Endothelial cell of umbilical vein (primary cell): ENCODE measurements around the gene SLC25A27. TPM values are rescaled to one million over a fixed set of nuclear protein-coding genes. Genes with fewer than 3 reads are reported as not detected.

Experiments
- BruUV-seq: library from RNA; stranded (reverse); fragments of 400-500 nt; replicated peaks from 2 replicates; lab custom pipeline; 2021; lab: Mats Ljungman, UMichigan
- CTCF ChIA-PET: fragments of 300-600, 350-600 bp; sonication (Branson Sonifier 250); formaldehyde crosslinking; loops from one replicate; lab custom pipeline; 2021; ENCODE audit warnings: antibody characterized with exemption, inconsistent platforms; lab: Charles Lee
- POLR2A ChIA-PET: fragments of 300-600, 350-600 bp; sonication (Branson Sonifier 250); formaldehyde crosslinking; loops from one replicate; lab custom pipeline; 2021; ENCODE audit warnings: antibody characterized with exemption, inconsistent platforms; lab: Charles Lee
- DNase-seq: peaks from one replicate; pipeline ENCODE4 v3.0.0-alpha.2; 2011; ENCODE audit warnings: low read depth, low spot score
- FAIRE-seq: peaks from 2 replicates; lab custom pipeline; 2011; peaks lifted over from hg19 to GRCh38; lab: Jason Lieb, UNC
- H2AFZ ChIP-seq: 2 replicates; pipeline ENCODE4 v1.6.0; 2012; ENCODE audit warnings: low read depth, low read length, control low read depth, inconsistent platforms
- H3K27ac ChIP-seq: 2 replicates; pipeline ENCODE4 v1.5.1; 2011; ENCODE audit warnings: low read depth, mild to moderate bottlenecking, control low read depth, low read length, moderate library complexity; ENCODE audit not compliant: insufficient read depth
- H3K27me3 ChIP-seq, 2 experiments: 2 replicates each; pipeline versions ENCODE4 v1.6.0 to v1.6.1; 2011; ENCODE audit warnings: low read length in 2 of 2, mixed read lengths in 1 of 2; ENCODE audit not compliant: control insufficient read depth in 2 of 2, insufficient read depth in 2 of 2
- H3K36me3 ChIP-seq, 2 experiments: 2 replicates in 1 of 2; 3 replicates in 1 of 2; pipeline ENCODE4 v1.5.1; 2011; ENCODE audit warnings: low read length in 2 of 2, mild to moderate bottlenecking in 1 of 2, moderate library complexity in 1 of 2; ENCODE audit not compliant: control insufficient read depth in 2 of 2, insufficient read depth in 2 of 2; ENCODE audit errors: extremely low read depth in 1 of 2
- H3K4me1 ChIP-seq: 3 replicates; pipeline ENCODE4 v1.5.1; 2011; ENCODE audit warnings: mild to moderate bottlenecking, low read length; ENCODE audit not compliant: control insufficient read depth, insufficient read depth; ENCODE audit errors: extremely low read depth
- H3K4me2 ChIP-seq: 2 replicates; pipeline ENCODE4 v1.6.1; 2011; ENCODE audit warnings: low read length, control low read depth, mixed read lengths; ENCODE audit not compliant: insufficient read depth
- H3K4me3 ChIP-seq, 3 experiments: fragments of 200-600 bp in 1 of 3; sonication (generic), shearing (Covaris generic) in 1 of 3; replicated peaks in 1 of 3; 2 replicates each; pipeline ENCODE4 v1.5.1; 2011 to 2016; ENCODE audit warnings: control low read depth in 3 of 3, low read length in 3 of 3, mild to moderate bottlenecking in 2 of 3, inconsistent platforms in 1 of 3, low read depth in 1 of 3, moderate library complexity in 1 of 3; ENCODE audit not compliant: insufficient read depth in 1 of 3
- H3K79me2 ChIP-seq: 2 replicates; pipeline ENCODE4 v1.6.0; 2012; ENCODE audit warnings: low read length, inconsistent platforms; ENCODE audit not compliant: control insufficient read depth, insufficient read depth
- H3K9ac ChIP-seq: replicated peaks from 2 replicates; pipeline ENCODE3; 2011; ENCODE audit warnings: low read length, control low read depth; ENCODE audit not compliant: insufficient read depth; ENCODE audit errors: extremely low read depth
- H3K9me1 ChIP-seq: replicated peaks from 3 replicates; pipeline ENCODE4 v1.6.0; 2011; ENCODE audit warnings: mild to moderate bottlenecking, low read length; ENCODE audit not compliant: control insufficient read depth, insufficient read depth; ENCODE audit errors: extremely low read depth
- H3K9me3 ChIP-seq: replicated peaks from 2 replicates; pipeline ENCODE4 v1.5.1; 2012; ENCODE audit warnings: low read length, inconsistent platforms; ENCODE audit not compliant: control insufficient read depth, insufficient read depth
- H4K20me1 ChIP-seq: replicated peaks from 2 replicates; pipeline ENCODE3; 2011; ENCODE audit warnings: mild to moderate bottlenecking, low read length; ENCODE audit not compliant: control insufficient read depth, insufficient read depth; ENCODE audit errors: extremely low read depth
- CTCF ChIP-seq, 2 donors: IDR thresholded peaks; 1 replicate in 1 of 2; 2 replicates in 1 of 2; pipeline ENCODE4 v1.5.1; 2011; ENCODE audit warnings: low read length in 2 of 2, mild to moderate bottlenecking in 2 of 2, moderate library complexity in 2 of 2, control low read depth in 1 of 2, inconsistent platforms in 1 of 2, low read depth in 1 of 2; ENCODE audit not compliant: insufficient read depth in 1 of 2; ENCODE audit errors: extremely low read depth in 1 of 2
- EZH2 ChIP-seq: IDR thresholded peaks from 2 replicates; pipeline ENCODE4 v1.6.1; 2012; ENCODE audit warnings: borderline replicate concordance, low read depth, mild to moderate bottlenecking, moderate library complexity, low read length, inconsistent platforms; ENCODE audit not compliant: severe bottlenecking
- FOS ChIP-seq: IDR thresholded peaks from 2 replicates; pipeline ENCODE4 v1.6.1; 2011; ENCODE audit warnings: mild to moderate bottlenecking, low read length, moderate library complexity, borderline replicate concordance; ENCODE audit not compliant: insufficient read depth
- GATA2 ChIP-seq: IDR thresholded peaks from 2 replicates; pipeline ENCODE4 v1.7.0; 2011; ENCODE audit warnings: low read depth, mild to moderate bottlenecking, moderate library complexity, mixed read lengths, low read length; ENCODE audit not compliant: insufficient read length, insufficient read depth
- JUN ChIP-seq: IDR thresholded peaks from 2 replicates; pipeline ENCODE4 v1.6.1; 2011; ENCODE audit warnings: borderline replicate concordance, low read depth; ENCODE audit not compliant: insufficient read length, insufficient read depth
- MAX ChIP-seq: IDR thresholded peaks from 2 replicates; pipeline ENCODE4 v1.6.1; 2011; ENCODE audit not compliant: insufficient read depth, insufficient read length
- MYC ChIP-seq: IDR thresholded peaks from one replicate; pipeline ENCODE4 v1.6.1; 2011; ENCODE audit warnings: mild to moderate bottlenecking, low read depth, low read length
- POLR2A ChIP-seq: IDR thresholded peaks from 2 replicates; pipeline ENCODE4 v1.6.1; 2012; ENCODE audit warnings: low read depth, mild to moderate bottlenecking, control low read depth, low read length
- POLR2AphosphoS5 ChIP-seq: IDR thresholded peaks from 2 replicates; pipeline ENCODE4 v1.6.1; 2012; ENCODE audit warnings: low read depth, mild to moderate bottlenecking, control low read depth, low read length, moderate library complexity; ENCODE audit not compliant: insufficient read depth
- dilution Hi-C: fragments of 300-500 bp; cut with MboI; formaldehyde crosslinking; loops from one replicate; pipeline ENCODE4 v1.15.0; 2019; ENCODE audit warnings: low sequenced_read_pairs; ENCODE audit not compliant: extremely low pct_ligation_motif_present
- intact Hi-C: fragments of 100-400 bp; cut with micrococcal nuclease; formaldehyde crosslinking; loops from one replicate; pipeline ENCODE4 v1.10.0; 2022
- polyA plus RNA-seq, 4 experiments: library from polyadenylated mRNA; depleted of rRNA in 3 of 4; stranded (reverse) in 3 of 4; unstranded in 1 of 4; fragments of >200 nt; gene quantifications; 2 replicates each; pipeline versions ENCODE4 v1.2.1 to v1.2.3, GENCODE V29; 2011 to 2012; ENCODE audit warnings: missing spikeins in 1 of 4
- total RNA-seq: library from RNA; stranded (reverse); gene quantifications from 2 replicates; pipeline ENCODE4 v1.2.3, GENCODE V29; 2021

Gene SLC25A27
- total and polyA plus RNA-seq, 2 donors (not counting 3 experiments of a cell fraction or from before 2014, with no cell fraction given): 3.3 to 4.0 TPM

GRCh38 chr6:46628976-46629375, 23.8 kb upstream of the SLC25A27 start:
- Histone ChIP-seq H3K4me2 (no peak overlapping the region), H2AFZ (no peak overlapping the region), H3K79me2 (no peaks in the 10 kb centered on the region), H3K36me3 (no peaks in the 10 kb centered on the region), H3K4me3 (no peak overlapping the region), H3K27me3 (no peaks in the 10 kb centered on the region), H3K9me1 (no peaks in the 10 kb centered on the region), H3K27ac (no peak overlapping the region), H3K9me3 (no peaks in the 10 kb centered on the region), H3K9ac (no peak overlapping the region), H3K4me1 (no peaks in the 10 kb centered on the region), H4K20me1 (no peaks in the 10 kb centered on the region)
- dilution Hi-C loops: no loop called here
- ChIA-PET CTCF (no interaction called here), POLR2A (no interaction called here)
- no TSS peak for BruUV-seq
- DNase-seq: no peak
- intact Hi-C loops: no loop called here
- TF ChIP-seq MAX: no peak
- no peak for TF ChIP-seq JUN
- no peak for TF ChIP-seq FOS
- TF ChIP-seq EZH2: no peak
- no peak for TF ChIP-seq MYC
- no peak for TF ChIP-seq CTCF (IDR thresholded peaks at IDR 0.05; ENCODE audit: extremely low read depth in 1 of 2, insufficient read depth in 1 of 2, low read depth in 1 of 2, low read length in 2 of 2)
- no peak for TF ChIP-seq POLR2AphosphoS5
- no peak for TF ChIP-seq POLR2A
- no peak for TF ChIP-seq GATA2
- FAIRE-seq: no peak
